ENCODE data around the gene PDZD4.

DNA sequence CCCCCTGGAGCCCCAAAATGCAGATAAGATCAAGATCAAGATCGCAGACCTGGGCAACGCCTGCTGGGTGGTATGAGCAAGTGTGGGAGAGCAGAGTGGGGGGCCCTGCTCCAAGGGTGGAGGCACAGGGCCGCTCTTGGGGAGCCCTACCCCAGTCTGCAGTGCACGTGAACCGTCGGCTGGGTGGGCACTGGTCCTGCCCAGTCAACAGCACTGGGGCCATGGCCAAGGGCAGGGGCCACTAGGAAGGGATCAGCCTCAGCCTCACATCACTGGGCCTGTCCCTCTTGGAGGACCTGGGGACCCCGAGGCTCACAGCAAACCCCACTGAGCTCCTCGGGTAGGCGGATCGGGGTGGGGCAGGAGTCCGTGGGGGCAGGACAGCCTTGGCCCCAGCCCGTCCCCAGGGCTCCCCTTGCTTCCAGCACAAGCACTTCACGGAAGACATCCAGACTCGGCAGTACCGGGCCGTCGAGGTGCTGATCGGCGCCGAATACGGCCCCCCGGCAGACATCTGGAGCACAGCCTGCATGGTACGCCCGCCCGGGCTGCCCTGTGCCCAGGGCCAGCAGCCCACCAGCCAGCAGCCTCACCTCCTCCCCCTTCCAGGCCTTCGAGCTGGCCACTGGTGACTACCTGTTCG, 45.9 kb downstream of the PDZD4 start:
- TF ChIP-seq CTCF (IDR thresholded peaks at IDR 0.05; ENCODE audit: low read depth, low read length) (no peak), EZH2phosphoT487 (IDR thresholded peaks at IDR 0.05; ENCODE audit: low read depth) (no peak)
